HG03039 (cell line): Measurements from ENCODE around the gene ZNF831.

Experiments
- ATAC-seq: cut with Tn5 transposase; IDR thresholded peaks from one replicate; pipeline ENCODE4 v1.9.1; 2021; ENCODE audit warnings: mild to moderate bottlenecking, moderate library complexity; ENCODE audit not compliant: unreplicated experiment

ZNF831 gene

GRCh38 chr20:59163631-59164530, at the start of gene ZNF831:
Gene ZNF831 (plus strand): TSS chr20:59163821. CDS start chr20:59191020, 27,199 bp downstream.
- no peak for ATAC-seq

DNA sequence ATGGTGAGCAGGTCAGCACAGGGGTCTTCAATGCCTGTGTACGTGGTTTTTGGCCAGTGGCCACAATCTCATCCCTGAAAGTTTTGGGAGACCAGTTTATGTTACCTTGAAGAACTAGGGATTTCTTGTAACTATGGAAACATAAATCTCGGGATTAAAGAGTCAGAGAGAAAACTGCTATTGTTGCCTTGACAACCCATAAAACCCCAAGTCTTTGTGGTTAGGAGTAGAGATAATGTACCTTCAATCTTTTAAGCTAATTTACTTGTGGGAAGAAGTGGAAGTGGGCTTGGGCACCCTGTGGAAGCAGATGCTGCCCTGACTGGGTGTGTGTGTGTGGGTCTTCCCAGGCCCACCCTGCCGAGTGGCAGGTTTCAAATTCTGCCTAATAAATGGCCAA, 46.1 kb upstream of the ZNF831 start:
- ATAC-seq = no peak

- ATAC-seq = no peak
These were observed 44.8 kb upstream of the ZNF831 start for GRCh38 chr20:59118855-59119254.

DNA sequence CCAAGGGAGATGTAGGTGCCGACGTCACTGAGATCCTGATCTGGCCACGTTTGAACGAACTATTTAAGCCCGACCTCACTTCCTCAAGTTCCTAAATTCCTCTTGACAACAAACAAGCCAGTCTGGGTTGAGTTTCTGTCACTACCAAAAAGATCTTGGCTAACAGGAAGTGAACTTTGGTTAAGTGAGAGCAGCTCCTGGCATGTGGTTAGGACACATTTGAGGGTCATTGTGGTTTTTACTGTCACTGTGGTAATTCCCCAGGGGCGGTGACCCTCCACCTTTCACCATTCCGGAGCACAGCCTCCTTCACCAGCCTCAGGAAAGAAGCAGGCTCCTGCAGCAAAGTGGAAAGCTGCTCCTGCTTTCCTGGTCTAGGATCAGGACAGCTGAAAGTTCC, 43.1 kb upstream of the ZNF831 start:
- ATAC-seq = no peak

GRCh38 chr20:59120919-59121318, 42.7 kb upstream of the ZNF831 start:
- ATAC-seq = no peak

GRCh38 chr20:59121714-59122565, 41.7 kb upstream of the ZNF831 start:
- no peak for ATAC-seq

GRCh38 chr20:59122566-59122919, 41.1 kb upstream of the ZNF831 start:
- no peak for ATAC-seq

GRCh38 chr20:59123011-59123677, 40.5 kb upstream of the ZNF831 start:
- no peak for ATAC-seq

DNA sequence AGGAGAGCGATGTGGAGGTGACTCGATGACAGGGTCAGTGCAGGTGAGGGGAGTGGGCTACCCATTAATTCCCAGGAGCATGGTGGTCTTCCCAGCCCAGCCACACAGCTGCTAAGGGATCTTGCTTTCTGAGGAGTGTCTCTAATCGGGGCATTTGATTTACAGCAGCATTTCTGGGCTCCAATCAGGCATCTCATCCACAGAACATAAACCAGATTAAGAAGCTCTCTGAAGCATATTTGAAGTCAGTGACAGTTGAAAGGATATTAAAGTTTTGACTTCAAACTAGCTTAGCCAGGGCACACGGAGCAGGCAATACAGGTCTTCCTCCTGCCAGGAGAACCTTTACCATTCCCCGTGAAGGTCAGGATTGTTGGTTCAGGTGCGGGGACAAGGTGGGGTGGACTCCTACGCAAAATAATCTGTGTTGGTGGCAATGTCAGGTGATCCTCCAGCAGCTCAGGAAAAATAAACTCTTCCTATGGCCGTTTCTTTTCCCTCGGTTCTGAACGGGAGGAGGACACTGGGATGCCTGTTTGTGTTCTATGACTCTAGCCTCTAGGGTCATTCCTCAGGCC, 39.9 kb upstream of the ZNF831 start:
- no peak for ATAC-seq

- no peak for ATAC-seq
These were observed 39.2 kb upstream of the ZNF831 start for GRCh38 chr20:59124296-59125029.

DNA sequence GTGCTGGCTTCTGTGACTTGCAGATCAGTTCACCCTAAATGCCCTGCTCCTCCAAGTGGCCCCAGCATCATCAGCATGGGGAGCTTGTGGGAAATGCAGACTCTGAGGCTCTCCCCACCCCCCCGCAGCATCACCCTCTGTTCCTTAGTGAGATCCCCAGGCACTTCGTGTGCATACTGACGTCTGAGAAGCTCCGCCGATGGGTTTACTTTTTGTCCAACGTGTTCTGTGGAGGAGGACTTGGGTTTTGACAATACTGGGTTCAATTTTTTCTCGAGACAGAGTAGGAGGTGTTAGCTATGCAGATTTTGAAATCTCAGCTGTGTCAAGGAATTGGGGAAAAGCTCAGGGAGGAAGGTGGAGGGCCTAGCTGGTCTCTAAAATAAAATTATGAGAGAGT, 38.3 kb upstream of the ZNF831 start:
- ATAC-seq = no peak

- ATAC-seq = no peak
These were observed 37.8 kb upstream of the ZNF831 start for GRCh38 chr20:59125836-59126235.

- ATAC-seq = no peak
These were observed 35.8 kb upstream of the ZNF831 start for GRCh38 chr20:59127839-59128238.

DNA sequence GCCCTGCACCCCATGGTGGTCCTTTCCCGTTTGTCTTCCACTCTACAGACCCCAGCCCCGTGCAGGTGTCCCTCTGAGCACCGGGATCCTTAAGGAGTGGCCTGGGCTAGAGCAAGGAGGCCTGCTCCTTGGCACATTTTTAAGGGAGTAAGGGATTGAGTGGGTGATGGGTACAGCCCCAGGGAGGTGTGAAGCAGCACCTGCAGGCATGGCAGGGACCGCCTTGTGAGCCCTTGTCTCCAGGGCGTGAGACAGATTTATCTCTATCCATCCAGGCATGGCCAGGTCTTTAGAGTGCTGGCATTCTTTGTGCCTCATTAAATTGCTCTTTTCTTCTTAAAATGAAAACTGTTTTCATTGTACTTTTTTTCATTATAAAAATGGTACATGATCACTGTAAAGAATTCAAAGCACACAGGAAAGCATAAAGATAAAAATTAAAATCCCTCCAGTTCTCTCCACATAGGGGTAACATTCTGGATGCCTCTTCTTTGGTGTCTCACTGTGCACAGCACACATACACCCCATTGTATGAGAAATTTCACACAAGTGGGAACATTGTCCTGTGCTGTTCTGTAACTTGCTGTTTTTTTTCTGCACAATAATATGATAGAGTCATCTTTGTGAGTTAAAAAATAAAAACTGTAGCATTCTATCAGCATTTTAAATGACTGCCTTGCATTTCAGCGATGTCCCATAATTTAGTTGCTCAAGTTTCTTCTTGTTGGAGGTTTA, 31.9 kb upstream of the ZNF831 start:
- ATAC-seq = no peak

- no peak for ATAC-seq
These were observed 29.4 kb upstream of the ZNF831 start for GRCh38 chr20:59134182-59134581.

GRCh38 chr20:59135093-59135492, 28.5 kb upstream of the ZNF831 start:
- ATAC-seq = no peak

DNA sequence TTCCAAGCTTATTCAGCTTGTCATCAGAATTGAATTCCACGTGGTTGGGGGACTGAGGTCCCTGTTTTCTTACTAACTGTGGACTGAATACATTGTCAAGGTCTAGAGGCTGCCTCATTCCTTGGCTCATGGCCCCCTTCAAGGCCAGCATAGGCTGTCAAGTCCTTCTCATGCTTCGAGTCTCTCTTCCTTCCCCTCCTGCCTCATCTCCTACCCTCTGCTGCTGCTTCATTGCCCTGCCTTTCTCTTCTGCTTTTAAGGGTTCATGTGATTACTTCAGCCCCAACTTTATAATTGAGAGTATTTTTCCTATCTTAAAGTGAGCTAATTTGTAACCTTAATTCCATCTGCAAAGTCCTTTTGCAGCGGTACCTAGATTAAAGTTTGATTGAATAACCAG, 27.6 kb upstream of the ZNF831 start:
- no peak for ATAC-seq

GRCh38 chr20:59137532-59137931, 26.1 kb upstream of the ZNF831 start:
- ATAC-seq = no peak

- no peak for ATAC-seq
These were observed 25.4 kb upstream of the ZNF831 start for GRCh38 chr20:59138114-59138748.
